ENCODE results near the gene DTX1.
"Not testable (repeated sequence)": the region's sequence is repeated elsewhere in the genome, so short reads cannot be mapped to it uniquely, and the experiment has no call there.

Gene DTX1

DNA sequence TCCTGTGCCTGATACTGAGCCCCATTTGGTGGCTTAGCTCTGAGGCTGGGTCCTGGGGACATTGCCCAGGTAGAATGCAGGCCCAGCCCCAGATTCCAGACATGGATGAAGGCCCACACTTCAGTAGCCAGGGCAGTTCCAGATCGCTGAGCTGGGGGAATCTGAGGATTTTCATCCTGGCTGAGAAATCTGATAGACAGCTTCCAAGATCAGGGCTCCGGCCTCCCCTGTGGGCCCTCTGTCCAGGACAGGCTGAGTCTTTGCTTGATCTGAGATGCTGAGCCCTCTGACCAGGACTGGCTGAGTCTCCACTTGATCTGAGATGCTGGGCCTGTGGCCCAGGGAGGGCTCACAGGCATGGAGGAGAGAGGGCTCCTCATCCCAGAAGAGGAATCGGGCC lies 82.3 kb downstream of the DTX1 start:
- DNase-seq = no peak

DNA sequence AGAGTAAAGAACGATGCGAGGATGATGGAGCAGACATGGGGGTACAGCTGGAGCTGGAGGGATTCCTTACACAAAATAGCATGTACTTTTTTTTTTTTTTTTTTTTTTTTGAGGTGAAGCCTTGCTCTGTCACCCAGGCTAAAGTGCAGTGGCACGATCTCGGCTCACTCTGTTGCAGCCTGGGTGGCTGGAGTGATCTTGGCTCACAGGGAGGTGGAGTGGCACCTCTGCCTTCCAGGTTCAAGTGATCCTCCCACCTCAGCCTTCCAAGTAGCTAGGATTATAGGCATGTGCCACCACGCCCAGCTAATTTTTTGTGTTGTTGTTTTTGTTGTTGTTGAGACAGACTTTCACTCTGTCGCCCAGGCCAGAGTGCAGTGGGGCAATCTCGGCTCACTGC lies 84.2 kb downstream of the DTX1 start:
- no peak for DNase-seq

DNA sequence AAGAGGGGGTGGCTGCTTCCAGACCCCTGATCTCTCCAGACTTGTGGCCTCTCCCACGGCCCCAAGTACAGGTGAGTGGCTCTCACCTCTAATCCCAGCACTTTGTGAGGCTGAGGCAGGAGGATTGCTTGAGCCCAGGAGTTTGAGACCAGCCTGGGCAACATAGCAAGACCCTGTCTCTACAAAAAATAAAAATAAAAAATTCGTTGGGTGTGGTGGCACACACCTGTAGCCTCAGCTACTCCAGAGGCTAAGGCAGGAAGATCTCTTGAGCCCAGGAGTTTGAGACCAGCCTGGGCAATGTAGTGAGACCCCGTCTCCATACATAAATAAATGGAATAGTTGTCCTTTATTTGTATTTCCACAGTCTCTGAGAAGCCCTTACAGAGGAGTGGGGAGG lies 85.2 kb downstream of the DTX1 start:
- DNase-seq = not testable (repeated sequence)

DNA sequence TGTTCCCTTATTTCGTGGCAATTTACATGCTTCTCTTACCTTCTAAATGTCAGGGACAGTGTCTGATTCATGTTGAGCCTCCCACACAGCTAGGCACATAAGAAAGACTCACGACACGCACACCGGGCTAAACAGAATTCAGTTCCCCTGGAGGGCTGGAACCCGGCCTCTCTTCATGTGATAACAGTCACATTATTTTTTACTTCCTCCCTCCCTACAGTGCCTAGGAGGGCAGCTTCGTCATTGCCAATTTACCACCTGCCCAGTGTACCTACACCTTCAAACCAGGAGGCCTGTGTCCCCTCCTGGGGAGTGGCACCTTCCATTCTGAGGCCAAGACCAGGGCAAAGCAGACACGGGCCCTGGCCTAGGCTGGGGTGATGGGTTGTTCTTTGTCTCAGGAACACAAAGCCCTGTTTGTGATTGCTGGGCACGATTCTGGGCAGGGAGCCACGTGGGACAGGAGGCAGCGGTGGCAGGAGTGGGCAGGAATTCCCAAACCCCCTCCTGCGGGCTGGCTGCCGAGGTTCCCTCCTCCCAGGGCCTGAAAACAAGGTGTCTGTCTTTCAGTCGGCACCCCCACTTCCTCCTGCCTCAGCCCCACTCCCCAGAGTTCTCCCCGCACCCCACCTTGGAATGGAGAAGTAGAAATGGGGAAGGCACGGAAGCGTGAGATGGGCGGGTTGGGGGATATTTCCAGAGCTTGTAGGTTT lies 85.8 kb downstream of the DTX1 start:
- DNase-seq = peak; percentile 78 to 82 (median 80)

DNA sequence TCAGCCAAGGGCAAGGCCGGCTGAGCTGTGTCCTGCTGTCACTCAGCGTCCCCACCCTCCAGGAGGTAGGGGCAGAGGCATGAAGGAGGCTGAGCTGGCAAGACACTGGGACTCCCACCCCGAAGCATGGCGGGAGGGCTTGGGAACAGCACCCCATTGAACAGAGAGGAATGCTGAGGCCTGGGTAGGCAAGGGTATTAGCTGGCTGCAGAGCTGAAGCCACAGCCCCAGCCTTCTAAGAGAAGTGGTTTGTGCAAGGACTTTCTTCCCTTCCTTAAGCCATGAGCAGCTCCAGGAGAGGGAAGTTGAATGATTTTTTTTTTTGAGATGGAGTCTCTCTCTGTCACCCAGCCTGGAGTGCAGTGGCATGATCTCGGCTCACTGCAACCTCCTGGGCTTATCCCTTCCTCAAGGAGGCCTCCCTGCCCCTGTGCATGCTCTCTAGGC lies 86.4 kb downstream of the DTX1 start:
- DNase-seq = peak in 2 of 3 donors; percentile 52 to 58

DNA sequence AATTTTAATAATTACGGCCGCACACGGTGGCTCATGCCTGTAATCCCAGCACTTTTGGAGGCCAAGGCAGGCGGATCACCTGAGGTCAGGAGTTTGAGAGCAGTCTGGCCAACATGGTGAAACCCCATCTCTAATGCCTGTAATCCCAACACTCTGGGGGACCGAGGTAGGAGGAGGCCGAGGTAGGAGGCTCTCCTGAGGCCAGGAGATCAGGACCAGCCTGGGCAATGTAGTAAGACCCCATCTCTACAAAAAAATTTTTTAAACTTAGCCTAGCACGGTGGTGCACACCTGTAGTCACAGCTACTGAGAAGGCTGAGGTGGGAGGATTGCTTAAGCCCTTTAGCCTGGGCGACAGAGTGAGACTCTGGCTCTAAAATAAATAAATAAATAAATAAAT lies 87.4 kb downstream of the DTX1 start:
- DNase-seq = no peak

DNA sequence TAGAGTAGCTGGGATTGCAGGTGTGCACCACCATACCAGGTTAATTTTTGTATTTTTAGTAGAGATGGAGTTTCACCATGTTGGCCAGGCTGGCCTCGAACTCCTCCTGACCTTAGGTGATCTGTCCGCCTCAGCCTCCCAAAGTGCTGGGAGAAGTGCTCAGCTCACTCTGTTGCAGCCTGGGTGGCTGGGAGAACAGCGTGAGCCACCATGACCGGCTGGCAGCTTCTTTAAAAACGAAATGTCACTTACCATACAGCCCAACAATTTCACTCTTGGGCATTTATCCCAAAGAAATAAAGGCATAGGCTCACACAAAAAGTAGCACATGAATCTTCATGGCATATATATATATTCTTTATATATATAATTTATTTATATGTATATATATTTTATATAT lies 88.3 kb downstream of the DTX1 start:
- DNase-seq = no peak

DNA sequence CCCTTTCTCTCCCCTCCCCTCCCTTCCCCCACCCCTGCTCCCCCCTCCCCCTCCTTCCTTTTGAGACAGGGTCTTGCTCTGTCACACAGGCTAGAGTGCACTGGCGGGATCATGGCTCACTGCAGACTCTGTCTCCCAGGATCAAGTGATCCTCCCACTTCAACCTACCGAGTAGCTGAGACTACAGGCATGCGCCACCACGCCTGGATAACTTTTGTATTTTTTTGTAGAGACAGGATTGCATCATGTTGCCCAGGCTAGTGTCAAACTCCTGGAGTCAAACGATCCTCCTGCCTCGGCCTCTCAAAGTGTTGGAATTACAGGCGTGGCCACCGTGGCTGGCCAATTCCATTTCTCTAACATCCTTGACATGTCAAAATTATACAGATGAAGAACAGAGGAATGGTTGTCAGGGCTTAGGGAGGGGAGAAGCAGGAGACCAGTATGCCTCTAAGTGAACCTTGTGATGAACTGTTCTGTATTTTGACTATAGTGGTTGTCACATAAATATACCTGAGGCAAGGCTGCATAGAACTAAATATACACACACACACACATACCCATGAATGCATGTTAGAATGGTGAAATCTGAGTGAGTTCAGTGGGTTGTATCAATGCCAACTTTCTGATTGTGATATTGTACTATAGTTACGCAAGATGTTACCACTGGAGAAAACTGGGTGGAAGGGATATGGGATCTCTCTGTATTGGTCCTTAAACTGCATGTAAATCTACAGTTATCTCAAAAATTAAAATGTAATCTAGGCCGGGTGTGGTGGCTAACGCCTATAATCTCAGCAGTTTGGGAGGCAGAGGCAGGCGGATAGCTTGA lies 89.4 kb downstream of the DTX1 start:
- DNase-seq = no peak

DNA sequence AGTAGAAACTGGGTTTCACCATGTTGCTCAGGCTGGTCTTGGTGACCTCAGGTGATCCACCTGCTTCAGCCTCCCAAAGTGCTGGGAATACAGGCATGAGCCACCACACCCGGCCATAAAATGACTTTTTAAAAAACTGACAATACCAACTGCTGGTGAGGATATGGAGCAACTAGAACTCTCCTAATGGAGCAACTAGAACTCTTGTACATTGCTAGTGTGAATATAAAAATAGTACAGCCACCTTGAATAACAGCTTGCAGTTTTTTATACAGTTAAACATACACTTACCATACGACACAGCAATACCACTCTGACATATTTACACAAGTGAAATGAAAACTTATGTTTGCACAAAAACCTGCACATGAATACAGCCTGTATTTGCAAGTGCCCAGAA lies 90.5 kb downstream of the DTX1 start:
- no peak for DNase-seq

Measured in suppressor macrophage treated with lipopolysaccharide for 1 hour (primary cell).